HEK293T (cell line): ENCODE results near the gene NECAB3.

Experiments used
- ARNT ChIP-seq: fragments of 450-650 bp; IDR thresholded peaks from 2 replicates; pipeline ENCODE4 v1.6.1; 2017; ENCODE audit warnings: mild to moderate bottlenecking
- ELF4 ChIP-seq: fragments of 450-650 bp; IDR thresholded peaks from 2 replicates; pipeline ENCODE4 v1.6.1; 2017; ENCODE audit warnings: antibody characterized with exemption
- FOXA1 ChIP-seq: fragments of 450-650 bp; IDR thresholded peaks from 2 replicates; pipeline ENCODE4 v1.6.1; 2016; ENCODE audit warnings: mild to moderate bottlenecking
- FOXK2 ChIP-seq: fragments of 450-650 bp; IDR thresholded peaks from 2 replicates; pipeline ENCODE4 v1.6.1; 2016; ENCODE audit warnings: mild to moderate bottlenecking
- FOXM1 ChIP-seq: fragments of 450-650 bp; IDR thresholded peaks from 2 replicates; pipeline ENCODE4 v1.6.1; 2017; ENCODE audit warnings: mild to moderate bottlenecking, borderline replicate concordance
- HDGF ChIP-seq: fragments of 450-650 bp; IDR thresholded peaks from 2 replicates; pipeline ENCODE4 v1.6.1; 2017; ENCODE audit warnings: antibody characterized with exemption, borderline replicate concordance
- L3MBTL2 ChIP-seq: fragments of 450-650 bp; conservative IDR thresholded peaks from 2 replicates; pipeline ENCODE4 v1.6.1; 2016; ENCODE audit warnings: mild to moderate bottlenecking
- LEF1 ChIP-seq: fragments of 450-650 bp; IDR thresholded peaks from 2 replicates; pipeline ENCODE4 v1.6.1; 2017; ENCODE audit warnings: mild to moderate bottlenecking, borderline replicate concordance
- NFRKB ChIP-seq: fragments of 450-650 bp; IDR thresholded peaks from 2 replicates; pipeline ENCODE4 v1.6.1; 2016; ENCODE audit warnings: mild to moderate bottlenecking, moderate library complexity
- SP1 ChIP-seq: fragments of 450-650 bp; IDR thresholded peaks from 2 replicates; pipeline ENCODE4 v1.6.1; 2017
- SUZ12 ChIP-seq: fragments of 450-650 bp; IDR thresholded peaks from 2 replicates; pipeline ENCODE4 v1.6.1; 2016; ENCODE audit warnings: mild to moderate bottlenecking
- TARDBP ChIP-seq: fragments of 450-650 bp; IDR thresholded peaks from 2 replicates; pipeline ENCODE4 v1.6.1; 2016
- ZNF384 ChIP-seq: fragments of 450-650 bp; IDR thresholded peaks from 2 replicates; pipeline ENCODE4 v1.6.1; 2016

DNA sequence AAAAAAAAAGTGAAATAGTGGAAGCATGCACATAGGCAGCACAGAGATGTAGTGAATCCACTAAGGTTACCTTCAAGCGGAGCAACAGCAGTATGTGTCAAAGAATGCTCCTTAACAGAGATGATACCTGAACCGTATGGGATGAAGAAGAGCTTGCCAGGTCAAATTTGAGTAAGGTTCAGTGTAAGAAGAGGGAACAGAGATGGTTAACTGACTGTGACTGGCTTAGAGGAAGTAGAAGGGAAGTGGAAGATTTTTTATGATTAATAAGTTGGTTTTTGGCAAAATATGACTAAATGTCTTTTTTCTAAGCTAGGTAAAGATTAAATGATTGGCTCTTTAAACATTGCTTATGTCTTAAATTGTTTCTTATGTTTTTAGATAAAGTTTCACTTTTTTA is 64.7 kb downstream of the NECAB3 start:
- TF ChIP-seq SP1: no peak
- no peak for TF ChIP-seq LEF1
- no peak for TF ChIP-seq FOXM1
- no peak for TF ChIP-seq L3MBTL2
- TF ChIP-seq FOXK2: no peak
- no peak for TF ChIP-seq FOXA1
- TF ChIP-seq ZNF384: no peak
- TF ChIP-seq ARNT: no peak
- TF ChIP-seq TARDBP: no peak
- no peak for TF ChIP-seq HDGF
- no peak for TF ChIP-seq ELF4
- no peak for TF ChIP-seq SUZ12
- no peak for TF ChIP-seq NFRKB
